ENCODE results near the gene XXYLT1.

Gene XXYLT1

GRCh38 chr3:195025884-195026200, 245.1 kb downstream of the XXYLT1 start:
- DNase-seq (ENCODE audit: low read depth in 2 of 2): no peak

DNA sequence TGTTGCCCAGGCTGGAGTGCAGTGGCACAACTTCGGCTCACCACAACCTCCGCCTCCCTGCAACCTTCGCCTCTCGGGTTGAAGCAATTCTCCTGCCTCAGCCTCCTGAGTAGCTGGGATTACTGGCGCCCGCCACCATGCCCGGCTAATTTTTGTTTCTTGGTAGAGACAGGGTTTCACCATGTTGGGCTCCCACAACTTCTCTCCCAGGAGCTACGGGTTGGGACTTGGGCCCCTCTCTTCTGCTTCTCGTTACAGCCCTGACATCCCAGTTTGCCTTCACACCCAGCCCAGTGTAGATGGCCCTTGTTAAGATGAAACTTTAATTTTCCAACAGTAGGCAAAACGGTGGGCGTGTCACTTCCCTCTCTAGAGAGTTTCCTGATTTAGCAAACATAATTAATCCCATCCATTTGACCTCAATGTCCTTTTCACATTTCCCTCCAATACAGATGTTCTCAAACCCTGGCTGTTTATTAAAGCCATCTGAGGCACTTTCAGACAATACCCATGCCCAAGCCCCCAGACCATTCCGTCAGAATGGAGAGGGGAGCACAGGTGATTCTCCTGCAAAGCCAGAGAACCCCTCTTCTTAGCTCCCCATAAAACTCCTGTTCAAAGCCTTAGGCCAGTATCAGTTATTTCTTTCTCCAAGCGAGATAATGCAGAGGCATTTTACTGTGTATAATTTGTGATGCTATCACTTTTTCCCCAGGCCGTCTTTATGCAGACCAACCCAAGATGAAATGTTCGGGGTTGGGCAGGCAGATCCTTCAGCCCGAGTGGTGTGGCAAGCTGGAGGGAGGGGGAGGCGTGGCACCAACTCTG, 245.7 kb downstream of the XXYLT1 start:
- no peak for DNase-seq (ENCODE audit: low read depth in 2 of 2)

DNA sequence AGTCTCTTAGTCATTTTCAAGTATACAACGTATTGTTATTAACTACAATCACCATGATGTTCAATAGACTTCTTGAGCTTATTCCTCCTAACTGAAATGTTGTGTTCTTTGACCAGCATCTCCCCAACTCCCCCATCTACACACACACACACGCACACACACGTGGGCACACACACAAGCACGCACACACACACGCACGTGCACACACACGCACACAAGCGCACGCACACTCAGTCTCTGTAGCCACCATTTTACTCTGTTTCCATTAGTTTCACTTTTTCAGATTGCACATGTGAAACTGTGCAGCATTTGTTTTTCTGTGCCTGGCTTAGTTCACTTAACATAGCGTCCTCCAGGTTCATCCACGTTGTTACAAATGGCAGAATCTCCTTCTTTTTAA, 247.0 kb downstream of the XXYLT1 start:
- no peak for DNase-seq (ENCODE audit: low read depth in 2 of 2)

GRCh38 chr3:195023576-195023975, 247.4 kb downstream of the XXYLT1 start:
- DNase-seq (ENCODE audit: low read depth in 2 of 2): no peak

GRCh38 chr3:195021692-195022091, 249.3 kb downstream of the XXYLT1 start:
- DNase-seq (ENCODE audit: low read depth in 2 of 2): no peak

DNA sequence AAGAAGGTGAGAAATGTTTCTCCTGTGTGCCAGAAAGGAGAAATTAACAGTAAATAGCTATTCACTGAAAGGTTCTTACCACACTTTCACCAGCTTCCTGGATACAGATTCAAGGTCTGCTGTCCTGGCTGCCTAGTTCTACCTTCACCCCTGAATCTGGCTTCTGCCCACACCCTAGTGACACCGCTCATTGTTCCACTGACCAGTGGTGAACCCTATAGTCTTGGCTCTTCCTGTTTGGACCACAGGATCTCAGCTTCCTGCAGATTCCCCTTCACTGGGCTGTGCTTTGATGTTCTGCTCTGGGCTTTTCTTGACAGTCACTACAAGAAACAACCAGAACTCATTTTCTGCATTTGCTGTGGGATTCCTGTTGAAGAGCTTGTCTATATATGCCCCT, 250.0 kb downstream of the XXYLT1 start:
- DNase-seq (ENCODE audit: low read depth in 2 of 2): no peak

GRCh38 chr3:195020185-195020584, 250.8 kb downstream of the XXYLT1 start:
- DNase-seq (ENCODE audit: low read depth in 2 of 2): no peak

- no peak for DNase-seq (ENCODE audit: low read depth in 2 of 2)
These were observed 251.6 kb downstream of the XXYLT1 start for GRCh38 chr3:195019335-195019734.

Measured in stimulated activated CD8-positive, alpha-beta memory T cell treated with anti-CD3 and anti-CD28 coated beads, Interleukin-7, amount 100 ng/mL, for 4 hours (primary cell).